ENCODE data around the gene PHLPP1. TPM values are rescaled to one million over a fixed set of nuclear protein-coding genes. Genes with fewer than 3 reads are reported as not detected.

The PHLPP1 gene
- total and polyA plus RNA-seq, 2 donors (not counting 1 experiment from before 2014, with no cell fraction given): 3.6 to 5.0 TPM

- Histone ChIP-seq H3K9ac (ENCODE audit: insufficient read depth, low read length) (no peak overlapping the region), H3K4me3 (replicated peaks in 1 of 4; ENCODE audit: control extremely low read depth in 1 of 4, insufficient read depth in 1 of 4, low read depth in 3 of 4, low read length in 4 of 4) (no peak overlapping the region), H2AFZ (ENCODE audit: low read length) (no peak overlapping the region)
These were observed 224.1 kb downstream of the PHLPP1 start for GRCh38 chr18:62939433-62939832.

DNA sequence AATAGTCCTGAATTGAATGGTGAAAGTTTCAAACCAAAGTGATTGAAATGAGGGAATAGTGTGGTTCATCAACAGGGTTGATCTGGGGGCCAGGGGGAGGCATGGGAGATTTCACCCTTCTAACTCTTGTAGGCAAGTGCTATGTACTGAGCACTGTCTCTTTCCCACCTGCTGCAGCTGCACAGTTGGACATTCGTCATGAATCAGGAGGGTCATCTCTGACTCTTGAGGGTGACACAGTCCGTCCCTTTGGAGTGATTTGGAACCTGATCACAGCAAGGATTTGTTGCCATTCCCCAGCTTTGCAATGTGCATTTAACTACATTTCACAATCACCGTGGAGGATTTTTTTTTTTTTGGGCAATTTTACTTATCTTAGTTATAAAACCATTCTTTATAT lies 224.6 kb downstream of the PHLPP1 start:
- Histone ChIP-seq H4K20me1 (ENCODE audit: control insufficient read depth, extremely low read depth, insufficient read depth, low read length) (no peaks in the 10 kb centered on the region), H3K27ac (ENCODE audit: insufficient read depth, low read length) (no peak overlapping the region), H2AFZ (ENCODE audit: low read length) (no peak overlapping the region), H3K4me1 (ENCODE audit: control insufficient read depth, extremely low read depth, insufficient read depth, low read length) (peaks cover 9% of the 10 kb centered on the region), H3K27me3 (ENCODE audit: control insufficient read depth, insufficient read depth, low read length) (no peaks in the 10 kb centered on the region), H3K9ac (ENCODE audit: insufficient read depth, low read length) (no peak overlapping the region), H3K36me3 (ENCODE audit: control insufficient read depth, insufficient read depth, low read length) (no peaks in the 10 kb centered on the region), H3K9me3 (ENCODE audit: control insufficient read depth, insufficient read depth, low read depth, low read length) (no peaks in the 10 kb centered on the region), H3K79me2 (ENCODE audit: control insufficient read depth, insufficient read depth, low read length) (no peaks in the 10 kb centered on the region), H3K4me3 (replicated peaks in 1 of 4; ENCODE audit: control extremely low read depth in 1 of 4, insufficient read depth in 1 of 4, low read depth in 3 of 4, low read length in 4 of 4) (no peak overlapping the region), H3K4me2 (ENCODE audit: extremely low read depth, insufficient read depth, low read length) (no peak overlapping the region)
- TF ChIP-seq, protein P1, sequence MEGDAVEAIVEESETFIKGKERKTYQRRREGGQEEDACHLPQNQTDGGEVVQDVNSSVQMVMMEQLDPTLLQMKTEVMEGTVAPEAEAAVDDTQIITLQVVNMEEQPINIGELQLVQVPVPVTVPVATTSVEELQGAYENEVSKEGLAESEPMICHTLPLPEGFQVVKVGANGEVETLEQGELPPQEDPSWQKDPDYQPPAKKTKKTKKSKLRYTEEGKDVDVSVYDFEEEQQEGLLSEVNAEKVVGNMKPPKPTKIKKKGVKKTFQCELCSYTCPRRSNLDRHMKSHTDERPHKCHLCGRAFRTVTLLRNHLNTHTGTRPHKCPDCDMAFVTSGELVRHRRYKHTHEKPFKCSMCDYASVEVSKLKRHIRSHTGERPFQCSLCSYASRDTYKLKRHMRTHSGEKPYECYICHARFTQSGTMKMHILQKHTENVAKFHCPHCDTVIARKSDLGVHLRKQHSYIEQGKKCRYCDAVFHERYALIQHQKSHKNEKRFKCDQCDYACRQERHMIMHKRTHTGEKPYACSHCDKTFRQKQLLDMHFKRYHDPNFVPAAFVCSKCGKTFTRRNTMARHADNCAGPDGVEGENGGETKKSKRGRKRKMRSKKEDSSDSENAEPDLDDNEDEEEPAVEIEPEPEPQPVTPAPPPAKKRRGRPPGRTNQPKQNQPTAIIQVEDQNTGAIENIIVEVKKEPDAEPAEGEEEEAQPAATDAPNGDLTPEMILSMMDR (conservative IDR thresholded peaks at IDR 0.05 in 1 of 2, IDR thresholded peaks at IDR 0.05 in 1 of 2; ENCODE audit: low read depth in 1 of 2, low read length in 2 of 2): no peak
- no peak for TF ChIP-seq EZH2 (IDR thresholded peaks at IDR 0.05; ENCODE audit: low read length, missing control alignments)
- no peak for DNase-seq (ENCODE audit: low read depth in 2 of 2)

More at GRCh38 chr18:62939433-62939832, 224.1 kb downstream of the PHLPP1 start:
- no peak for DNase-seq (ENCODE audit: low read depth in 2 of 2)
- peaks cover 9% of the 10 kb centered on the region for H3K4me1 ChIP-seq (ENCODE audit: control insufficient read depth, extremely low read depth, insufficient read depth, low read length)
- no peaks in the 10 kb centered on the region for H3K36me3 ChIP-seq (ENCODE audit: control insufficient read depth, insufficient read depth, low read length)
- H3K79me2 ChIP-seq (ENCODE audit: control insufficient read depth, insufficient read depth, low read length): no peaks in the 10 kb centered on the region
- H3K9me3 ChIP-seq (ENCODE audit: control insufficient read depth, insufficient read depth, low read depth, low read length): no peaks in the 10 kb centered on the region
- H3K27me3 ChIP-seq (ENCODE audit: control insufficient read depth, insufficient read depth, low read length): no peaks in the 10 kb centered on the region
- H3K4me2 ChIP-seq (ENCODE audit: extremely low read depth, insufficient read depth, low read length): no peak overlapping the region
- no peak overlapping the region for H3K27ac ChIP-seq (ENCODE audit: insufficient read depth, low read length)
- H4K20me1 ChIP-seq (ENCODE audit: control insufficient read depth, extremely low read depth, insufficient read depth, low read length): no peaks in the 10 kb centered on the region
- TF ChIP-seq, protein P1 (conservative IDR thresholded peaks at IDR 0.05 in 1 of 2, IDR thresholded peaks at IDR 0.05 in 1 of 2; ENCODE audit: low read depth in 1 of 2, low read length in 2 of 2): no peak
- no peak for TF ChIP-seq EZH2 (IDR thresholded peaks at IDR 0.05; ENCODE audit: low read length, missing control alignments)

- Histone ChIP-seq H3K9ac (ENCODE audit: insufficient read depth, low read length) (no peak overlapping the region), H3K9me3 (ENCODE audit: control insufficient read depth, insufficient read depth, low read depth, low read length) (no peaks in the 10 kb centered on the region), H3K27ac (ENCODE audit: insufficient read depth, low read length) (no peak overlapping the region), H4K20me1 (ENCODE audit: control insufficient read depth, extremely low read depth, insufficient read depth, low read length) (no peaks in the 10 kb centered on the region), H3K4me3 (replicated peaks in 1 of 4; ENCODE audit: control extremely low read depth in 1 of 4, insufficient read depth in 1 of 4, low read depth in 3 of 4, low read length in 4 of 4) (no peak overlapping the region), H3K36me3 (ENCODE audit: control insufficient read depth, insufficient read depth, low read length) (no peaks in the 10 kb centered on the region), H3K27me3 (ENCODE audit: control insufficient read depth, insufficient read depth, low read length) (no peaks in the 10 kb centered on the region), H3K79me2 (ENCODE audit: control insufficient read depth, insufficient read depth, low read length) (no peaks in the 10 kb centered on the region), H3K4me2 (ENCODE audit: extremely low read depth, insufficient read depth, low read length) (no peak overlapping the region), H2AFZ (ENCODE audit: low read length) (no peak overlapping the region), H3K4me1 (ENCODE audit: control insufficient read depth, extremely low read depth, insufficient read depth, low read length) (peaks cover 2% of the 10 kb centered on the region)
- no peak for DNase-seq (ENCODE audit: low read depth in 2 of 2)
- TF ChIP-seq, protein P1 (conservative IDR thresholded peaks at IDR 0.05 in 1 of 2, IDR thresholded peaks at IDR 0.05 in 1 of 2; ENCODE audit: low read depth in 1 of 2, low read length in 2 of 2): no peak
- no peak for TF ChIP-seq EZH2 (IDR thresholded peaks at IDR 0.05; ENCODE audit: low read length, missing control alignments)
These were observed 227.2 kb downstream of the PHLPP1 start for GRCh38 chr18:62942578-62942977.
